ENCODE data around the gene BAZ2B. TPM values are rescaled to one million over a fixed set of nuclear protein-coding genes. Genes with fewer than 3 reads are reported as not detected.

Gene BAZ2B
- total RNA-seq, 1 donor from 2014 or later: 101 TPM

GRCh38 chr2:159608108-159608507, 8.2 kb downstream of the BAZ2B start:
- no peak for DNase-seq (ENCODE audit: low spot score)
- Histone ChIP-seq H2AFZ (replicated peaks) (no peak overlapping the region), H3K4me2 (no peak overlapping the region), H3K9ac (no peak overlapping the region), H4K20me1 (ENCODE audit: low read depth) (peaks cover 70% of the 10 kb centered on the region), H3K27ac (no peak overlapping the region), H3K79me2 (ENCODE audit: low read depth) (peaks cover 100% of the 10 kb centered on the region), H3K4me1 (peaks cover 41% of the 10 kb centered on the region), H3K9me3 (ENCODE audit: low read depth) (no peaks in the 10 kb centered on the region), H3K27me3 (no peaks in the 10 kb centered on the region), H3K36me3 (no peaks in the 10 kb centered on the region), H3K4me3 (no peak overlapping the region), H3F3A (ENCODE audit: low read depth) (peaks cover 4% of the 10 kb centered on the region)
- H3K9me3 Mint-ChIP-seq: no peaks in the 10 kb centered on the region
- no peak overlapping the region for H3K27ac Mint-ChIP-seq
- TF ChIP-seq EZH2phosphoT487 (IDR thresholded peaks at IDR 0.05) (no peak), EZH2 (IDR thresholded peaks at IDR 0.05) (no peak), CTCF (IDR thresholded peaks at IDR 0.05) (no peak)
- peaks cover 6% of the 10 kb centered on the region for H3K36me3 Mint-ChIP-seq
- peaks cover 32% of the 10 kb centered on the region for H3K4me1 Mint-ChIP-seq
- no peaks in the 10 kb centered on the region for H3K27me3 Mint-ChIP-seq (ENCODE audit: insufficient read depth, low read depth)
- H3K4me3 Mint-ChIP-seq: no peak overlapping the region

DNA sequence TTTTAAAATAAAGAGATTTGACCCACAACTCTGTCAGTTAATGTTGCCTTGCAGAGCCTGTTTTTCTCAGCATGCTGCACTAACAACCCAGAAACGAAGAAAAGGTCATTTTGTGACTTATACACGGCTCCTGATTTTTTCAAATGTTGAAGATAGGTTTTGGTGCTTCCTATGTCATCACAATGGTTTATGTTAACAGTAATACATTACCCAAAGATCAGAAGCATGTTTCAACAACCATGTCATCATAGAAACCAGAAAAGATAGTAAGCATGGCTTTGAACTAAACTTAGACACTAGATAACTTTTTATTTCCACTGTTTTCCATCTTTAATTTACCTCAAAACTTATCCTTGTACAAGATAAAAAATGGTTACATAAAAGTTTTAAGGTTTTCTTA, 10.1 kb downstream of the BAZ2B start:
- TF ChIP-seq CTCF (IDR thresholded peaks at IDR 0.05) (no peak), EZH2 (IDR thresholded peaks at IDR 0.05) (no peak), EZH2phosphoT487 (IDR thresholded peaks at IDR 0.05) (no peak)
- peaks cover 100% of the 10 kb centered on the region for H3K79me2 ChIP-seq (ENCODE audit: low read depth)

DNA sequence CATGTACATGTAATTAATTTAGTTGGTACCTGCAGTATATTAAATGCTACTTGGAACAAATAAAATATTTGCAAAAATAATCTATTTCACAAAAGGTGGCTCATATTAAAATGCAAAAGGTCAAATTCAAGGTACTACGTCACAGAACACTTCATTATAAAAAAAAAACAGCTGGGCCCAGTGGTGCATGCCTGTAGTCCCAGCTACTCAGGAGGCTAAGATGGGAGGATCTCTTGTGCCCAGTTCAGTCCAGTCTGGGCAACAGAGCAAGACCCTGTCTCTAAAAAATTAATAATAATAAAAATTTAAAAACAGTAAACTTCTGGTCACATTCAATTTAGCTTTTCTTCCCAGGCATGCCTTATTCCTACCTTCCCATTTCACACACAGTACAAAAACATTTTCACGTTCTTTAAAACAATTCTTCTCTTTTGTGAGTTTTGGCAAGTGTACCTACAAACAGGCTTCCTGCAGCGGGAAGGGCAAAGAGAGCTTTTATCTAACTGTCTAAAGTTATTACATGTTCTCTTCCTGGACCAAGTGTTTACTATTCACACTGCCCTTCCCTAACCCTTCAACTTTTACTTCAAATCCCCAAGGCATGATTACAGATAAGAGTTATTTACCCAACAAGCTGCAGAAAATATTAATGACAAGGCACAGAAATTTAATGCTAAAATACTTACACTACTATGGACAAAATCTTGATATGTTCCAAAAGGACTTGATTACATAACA, 10.7 kb downstream of the BAZ2B start:
- no peak for TF ChIP-seq EZH2 (IDR thresholded peaks at IDR 0.05)
- no peak for TF ChIP-seq CTCF (IDR thresholded peaks at IDR 0.05)
- TF ChIP-seq EZH2phosphoT487 (IDR thresholded peaks at IDR 0.05): no peak
- no peak overlapping the region for H3K4me3 Mint-ChIP-seq
- H3K27me3 Mint-ChIP-seq (ENCODE audit: insufficient read depth, low read depth): no peaks in the 10 kb centered on the region
- Histone ChIP-seq H3K27ac (no peak overlapping the region), H2AFZ (replicated peaks) (no peak overlapping the region), H3K79me2 (ENCODE audit: low read depth) (peaks cover 100% of the 10 kb centered on the region), H3K4me2 (no peak overlapping the region), H4K20me1 (ENCODE audit: low read depth) (peaks cover 67% of the 10 kb centered on the region), H3K4me3 (no peak overlapping the region), H3K9me3 (ENCODE audit: low read depth) (no peaks in the 10 kb centered on the region), H3K36me3 (no peaks in the 10 kb centered on the region), H3K4me1 (peaks cover 16% of the 10 kb centered on the region), H3K27me3 (no peaks in the 10 kb centered on the region), H3K9ac (no peak overlapping the region), H3F3A (ENCODE audit: low read depth) (peaks cover 4% of the 10 kb centered on the region)
- no peak overlapping the region for H3K27ac Mint-ChIP-seq
- no peak for DNase-seq (ENCODE audit: low spot score)
- H3K36me3 Mint-ChIP-seq: peaks cover 11% of the 10 kb centered on the region
- peaks cover 18% of the 10 kb centered on the region for H3K4me1 Mint-ChIP-seq
- no peaks in the 10 kb centered on the region for H3K9me3 Mint-ChIP-seq

More for the DNA sequence above, 10.1 kb downstream of the BAZ2B start:
- H2AFZ ChIP-seq (replicated peaks): no peak overlapping the region
- H3F3A ChIP-seq (ENCODE audit: low read depth): peaks cover 4% of the 10 kb centered on the region
- H3K36me3 Mint-ChIP-seq: peaks cover 6% of the 10 kb centered on the region
- H3K4me2 ChIP-seq: no peak overlapping the region
- H3K27ac ChIP-seq: no peak overlapping the region
- H3K9me3 Mint-ChIP-seq: no peaks in the 10 kb centered on the region
- H3K36me3 ChIP-seq: no peaks in the 10 kb centered on the region
- peaks cover 23% of the 10 kb centered on the region for H3K4me1 ChIP-seq
- H3K4me3 Mint-ChIP-seq: no peak overlapping the region
- H3K4me1 Mint-ChIP-seq: peaks cover 20% of the 10 kb centered on the region
- H4K20me1 ChIP-seq (ENCODE audit: low read depth): peaks cover 62% of the 10 kb centered on the region
- no peak for DNase-seq (ENCODE audit: low spot score)
- H3K27me3 Mint-ChIP-seq (ENCODE audit: insufficient read depth, low read depth): no peaks in the 10 kb centered on the region
- no peak overlapping the region for H3K27ac Mint-ChIP-seq
- H3K4me3 ChIP-seq: no peak overlapping the region
- no peak overlapping the region for H3K9ac ChIP-seq
- H3K27me3 ChIP-seq: no peaks in the 10 kb centered on the region
- H3K9me3 ChIP-seq (ENCODE audit: low read depth): no peaks in the 10 kb centered on the region
